KBM-7 (cell line): ENCODE results near the gene RGMA.

Source experiments
- DNase-seq: peaks from one replicate; pipeline ENCODE4 v3.0.0-alpha.2; 2015
- in situ Hi-C: fragments of 300-500 bp; cut with MboI; formaldehyde crosslinking; loops from 2 replicates; pipeline ENCODE4 v1.14.3; 2020; ENCODE audit warnings: low sequenced_read_pairs, low pct_unique_long_range_greater_than_20kb, mixed read lengths

RGMA gene

GRCh38 chr15:93088981-93089726, at the start of gene RGMA:
TSS of gene RGMA (minus strand) at chr15:93089211. CDS start at chr15:93088932, 279 bp downstream.
- in situ Hi-C loops, result no loop called here
- DNase-seq, result no peak

- in situ Hi-C loops, result no loop called here
- DNase-seq, result no peak
Observed at GRCh38 chr15:93136606-93137005, 47.6 kb upstream of the RGMA start.

GRCh38 chr15:93135997-93136397, 47.0 kb upstream of the RGMA start:
- in situ Hi-C loops, result no loop called here
- DNase-seq, result no peak

GRCh38 chr15:93135459-93135858, 46.4 kb upstream of the RGMA start:
- no peak for DNase-seq
- in situ Hi-C loops, result no loop called here

GRCh38 chr15:93131485-93132095, 42.6 kb upstream of the RGMA start:
- in situ Hi-C loops, result no loop called here
- no peak for DNase-seq

GRCh38 chr15:93129702-93130488, 40.9 kb upstream of the RGMA start:
- in situ Hi-C loops, result no loop called here
- no peak for DNase-seq

GRCh38 chr15:93127286-93127685, 38.3 kb upstream of the RGMA start:
- no peak for DNase-seq
- in situ Hi-C loops, result no loop called here

GRCh38 chr15:93126599-93126998, 37.6 kb upstream of the RGMA start:
- in situ Hi-C loops, result no loop called here
- DNase-seq, result no peak

- in situ Hi-C loops, result no loop called here
- DNase-seq, result no peak
Observed at GRCh38 chr15:93126148-93126547, 37.1 kb upstream of the RGMA start.

- no peak for DNase-seq
- in situ Hi-C loops, result no loop called here
Observed at GRCh38 chr15:93124126-93124525, 35.1 kb upstream of the RGMA start.

GRCh38 chr15:93121973-93122910, 33.2 kb upstream of the RGMA start:
- DNase-seq, result no peak
- in situ Hi-C loops, result no loop called here

- in situ Hi-C loops, result no loop called here
- DNase-seq, result no peak
Observed at GRCh38 chr15:93121107-93121506, 32.1 kb upstream of the RGMA start.

- DNase-seq, result no peak
- in situ Hi-C loops, result no loop called here
Observed at GRCh38 chr15:93118904-93119303, 29.9 kb upstream of the RGMA start.

GRCh38 chr15:93111451-93111850, 22.4 kb upstream of the RGMA start:
- in situ Hi-C loops, result no loop called here
- DNase-seq, result no peak

GRCh38 chr15:93110502-93111040, 21.6 kb upstream of the RGMA start:
- DNase-seq, result no peak
- in situ Hi-C loops, result no loop called here

- in situ Hi-C loops, result no loop called here
- no peak for DNase-seq
Observed at GRCh38 chr15:93109336-93110102, 20.5 kb upstream of the RGMA start.

GRCh38 chr15:93107646-93108045, 18.6 kb upstream of the RGMA start:
- no peak for DNase-seq
- in situ Hi-C loops, result no loop called here

- no peak for DNase-seq
- in situ Hi-C loops, result no loop called here
Observed at GRCh38 chr15:93105485-93105884, 16.5 kb upstream of the RGMA start.
